CD4-positive, alpha-beta T cell treated with Interleukin-17A for 1 hour (primary cell): ENCODE data around the gene RNF157.

ENCODE experiments used
- DNase-seq: peaks from one replicate; pipeline ENCODE4 v3.0.0-alpha.2; 2020

Gene RNF157

GRCh38 chr17:76154936-76155845 is 85.1 kb downstream of the RNF157 start:
- no peak for DNase-seq

GRCh38 chr17:76154292-76154691 is 86.0 kb downstream of the RNF157 start:
- DNase-seq = no peak

- DNase-seq = no peak
Measured at GRCh38 chr17:76153640-76154039, 86.7 kb downstream of the RNF157 start.

GRCh38 chr17:76153202-76153601 is 87.1 kb downstream of the RNF157 start:
- no peak for DNase-seq

- no peak for DNase-seq
Measured at GRCh38 chr17:76152591-76152990, 87.7 kb downstream of the RNF157 start.

- peak; percentile 49 for DNase-seq
Measured at GRCh38 chr17:76151896-76152454, 88.3 kb downstream of the RNF157 start.

GRCh38 chr17:76150712-76151622 is 89.3 kb downstream of the RNF157 start:
- DNase-seq = no peak

- no peak for DNase-seq
Measured at GRCh38 chr17:76149214-76149613, 91.1 kb downstream of the RNF157 start.

GRCh38 chr17:76148015-76148326 is 92.3 kb downstream of the RNF157 start:
- no peak for DNase-seq

GRCh38 chr17:76147211-76148014 is 92.9 kb downstream of the RNF157 start:
- DNase-seq = no peak

- no peak for DNase-seq
Measured at GRCh38 chr17:76146053-76146851, 94.0 kb downstream of the RNF157 start.

GRCh38 chr17:76145231-76146052 is 94.9 kb downstream of the RNF157 start:
- peak; percentile 66 for DNase-seq

GRCh38 chr17:76142585-76143041 is 97.7 kb downstream of the RNF157 start:
- DNase-seq = no peak

- no peak for DNase-seq
Measured at GRCh38 chr17:76142039-76142584, 98.2 kb downstream of the RNF157 start.

GRCh38 chr17:76141212-76142038 is 98.9 kb downstream of the RNF157 start, which contains the start of gene FOXJ1:
Gene FOXJ1 (minus strand): TSS chr17:76141245. CDS start chr17:76140395, 850 bp downstream.
- peak; percentile 96 for DNase-seq

- no peak for DNase-seq
Measured at GRCh38 chr17:76140661-76141211, 99.6 kb downstream of the RNF157 start.

GRCh38 chr17:76139801-76140660 is 100.3 kb downstream of the RNF157 start:
- peak; percentile 45 for DNase-seq
